PC-3 (cell line): ENCODE data around the gene VGLL1. TPM values are rescaled to one million over a fixed set of nuclear protein-coding genes. Genes with fewer than 3 reads are reported as not detected.

Experiments
- ATAC-seq: fragments of 200-7000 bp; cut with Tn5 transposase; 2 replicates; pipeline ENCODE4 v1.9.1; 2020; ENCODE audit warnings: mild to moderate bottlenecking, moderate library complexity
- BruUV-seq: library from RNA; stranded (reverse); fragments of 400-500 nt; replicated peaks from 2 replicates; lab custom pipeline; 2021; lab: Mats Ljungman, UMichigan
- CTCF ChIA-PET: fragments of 300-600 bp; sonication (Branson Sonifier 250); formaldehyde crosslinking; loops from one replicate; lab custom pipeline; 2022; ENCODE audit warnings: antibody characterized with exemption; lab: Charles Lee
- POLR2A ChIA-PET: fragments of 300-600 bp; sonication (Branson Sonifier 250); formaldehyde crosslinking; loops from one replicate; lab custom pipeline; 2022; ENCODE audit warnings: antibody characterized with exemption; ENCODE audit not compliant: unreplicated experiment; lab: Charles Lee
- DNase-seq: peaks from one replicate; pipeline ENCODE4 v3.0.0-alpha.2; 2015
- H2AFZ ChIP-seq: fragments of 300-600 bp; sonication (generic); 2 replicates; pipeline ENCODE4 v1.6.0; 2016; ENCODE audit warnings: antibody characterized with exemption, low read length
- H3F3A ChIP-seq: fragments of 300-600 bp; sonication (generic); one replicate; pipeline ENCODE4 v1.6.0; 2017; ENCODE audit warnings: antibody characterized with exemption, low read length, control low read depth, mild to moderate bottlenecking; ENCODE audit not compliant: unreplicated experiment
- H3K27ac ChIP-seq: fragments of 300-600 bp; sonication (generic); 2 replicates; pipeline ENCODE4 v1.5.1; 2016; ENCODE audit warnings: mild to moderate bottlenecking, low read length
- H3K27me3 ChIP-seq: fragments of 300-600 bp; sonication (generic); 2 replicates; pipeline ENCODE4 v1.6.1; 2016; ENCODE audit warnings: low read length, mixed read lengths
- H3K36me3 ChIP-seq: fragments of 300-600 bp; sonication (generic); 2 replicates; pipeline ENCODE4 v1.6.1; 2016; ENCODE audit warnings: low read depth, mixed run types, low read length, mixed read lengths
- H3K4me1 ChIP-seq: fragments of 300-600 bp; sonication (generic); 2 replicates; pipeline ENCODE4 v1.5.1; 2016; ENCODE audit warnings: low read length; ENCODE audit not compliant: insufficient read depth
- H3K4me2 ChIP-seq: fragments of 300-600 bp; sonication (generic); 2 replicates; pipeline ENCODE4 v1.6.0; 2016; ENCODE audit warnings: low read length
- H3K4me3 ChIP-seq: fragments of 300-600 bp; sonication (generic); 2 replicates; pipeline ENCODE4 v1.5.1; 2016; ENCODE audit warnings: mild to moderate bottlenecking, low read length, mixed read lengths
- H3K79me2 ChIP-seq: fragments of 300-600 bp; sonication (generic); 2 replicates; pipeline ENCODE4 v1.6.1; 2017; ENCODE audit warnings: low read length, mixed read lengths
- H3K9ac ChIP-seq: fragments of 300-600 bp; sonication (generic); 2 replicates; pipeline ENCODE4 v1.6.0; 2016; ENCODE audit warnings: mild to moderate bottlenecking, low read length
- H3K9me2 ChIP-seq: fragments of 300-600 bp; sonication (generic); replicated peaks from 2 replicates; pipeline ENCODE4 v1.6.1; 2016; ENCODE audit warnings: mixed run types, low read length, mixed read lengths
- H3K9me3 ChIP-seq: fragments of 300-600 bp; sonication (generic); 2 replicates; pipeline ENCODE4 v1.6.1; 2016; ENCODE audit warnings: low read length, mixed read lengths
- H4K20me1 ChIP-seq: fragments of 300-600 bp; sonication (generic); 2 replicates; pipeline ENCODE4 v1.6.1; 2016; ENCODE audit warnings: low read length, mixed read lengths
- CTCF ChIP-seq: fragments of 300-600 bp; sonication (generic); conservative IDR thresholded peaks from 2 replicates; pipeline ENCODE4 v1.5.1; 2017; ENCODE audit warnings: antibody characterized with exemption, low read depth, mild to moderate bottlenecking, low read length
- EZH2 ChIP-seq: fragments of 300-600 bp; sonication (generic); IDR thresholded peaks from one replicate; pipeline ENCODE4 v1.6.1; 2017; ENCODE audit warnings: antibody characterized with exemption, mild to moderate bottlenecking, low read length; ENCODE audit not compliant: unreplicated experiment
- EZH2phosphoT487 ChIP-seq: fragments of 300-600 bp; sonication (generic); IDR thresholded peaks from 2 replicates; pipeline ENCODE4 v1.6.1; 2018; ENCODE audit warnings: mild to moderate bottlenecking, antibody characterized with exemption, low read length, borderline replicate concordance
- intact Hi-C: fragments of 100-400 bp; cut with micrococcal nuclease; formaldehyde crosslinking; loops from 2 replicates; pipeline ENCODE4 v1.9.0; 2023
- total RNA-seq: library from RNA; depleted of rRNA; stranded (reverse); fragments of >200 nt; gene quantifications from 2 replicates; pipeline ENCODE4 v1.2.3, GENCODE V29; 2014

The VGLL1 gene
- total RNA-seq, 1 experiment from 2014 or later = 5.3 TPM

DNA sequence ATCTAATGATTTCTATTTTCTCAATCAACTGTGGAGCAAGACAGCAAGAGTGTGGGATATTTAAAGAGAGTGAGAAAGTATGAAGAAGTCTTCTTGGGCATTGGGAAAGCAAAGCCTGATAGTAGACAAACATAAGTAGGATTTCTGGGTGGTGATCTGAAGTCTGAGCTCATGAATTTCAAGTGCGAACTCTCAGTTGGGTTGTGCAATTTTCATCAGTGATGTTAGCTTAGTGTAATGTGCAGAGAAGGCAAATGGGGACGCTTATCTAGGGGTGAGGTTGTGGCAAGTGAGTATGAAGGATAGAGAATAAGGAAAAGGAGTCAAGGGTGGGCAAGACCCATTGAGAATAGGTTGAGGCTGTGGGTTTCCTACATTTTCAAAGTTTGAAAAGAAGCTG lies 23.7 kb downstream of the VGLL1 start:
- no peaks in the 10 kb centered on the region for H3K36me3 ChIP-seq
- no peaks in the 10 kb centered on the region for H4K20me1 ChIP-seq
- no peak overlapping the region for H3K27ac ChIP-seq
- ChIA-PET POLR2A (no interaction called here), CTCF (no interaction called here)
- no peak for TF ChIP-seq EZH2phosphoT487
- no peak for TF ChIP-seq CTCF
- TF ChIP-seq EZH2 = no peak
- no peak overlapping the region for H2AFZ ChIP-seq
- DNase-seq = no peak
- H3K27me3 ChIP-seq = no peaks in the 10 kb centered on the region
- no peaks in the 10 kb centered on the region for H3K9me3 ChIP-seq
- H3K9me2 ChIP-seq = no peaks in the 10 kb centered on the region
- intact Hi-C loops = no loop called here
- H3K4me3 ChIP-seq = no peak overlapping the region
- H3F3A ChIP-seq = no peaks in the 10 kb centered on the region
- H3K9ac ChIP-seq = no peak overlapping the region
- H3K4me2 ChIP-seq = no peak overlapping the region
- no TSS peak for BruUV-seq
- no peaks in the 10 kb centered on the region for H3K79me2 ChIP-seq
- H3K4me1 ChIP-seq = no peaks in the 10 kb centered on the region
- no peak for ATAC-seq

GRCh38 chrX:136572030-136572429 lies 40.0 kb downstream of the VGLL1 start:
- Histone ChIP-seq H3K4me1 (peaks cover 8% of the 10 kb centered on the region; the same call in 1 of the 2 replicates), H3K4me3 (no peak overlapping the region), H3K27ac (no peak overlapping the region), H3K4me2 (no peak overlapping the region), H2AFZ (no peak overlapping the region), H4K20me1 (no peaks in the 10 kb centered on the region), H3K79me2 (no peaks in the 10 kb centered on the region), H3K9me2 (no peaks in the 10 kb centered on the region), H3K27me3 (no peaks in the 10 kb centered on the region), H3K9ac (no peak overlapping the region), H3K9me3 (no peaks in the 10 kb centered on the region), H3F3A (no peaks in the 10 kb centered on the region), H3K36me3 (no peaks in the 10 kb centered on the region)
- TF ChIP-seq CTCF (peak; percentile 57), EZH2phosphoT487 (no peak)
- BruUV-seq = no TSS peak
- POLR2A ChIA-PET = no interaction called here
- DNase-seq = peak; percentile 43
- intact Hi-C loops = no loop called here
- CTCF ChIA-PET = interaction anchor here (0.6 to 1.9 kb wide), 2 partner anchors 46 to 123 kb away, joined by 4 read pairs; no protein-coding TSS in a partner anchor
- ATAC-seq = peak; percentile 66

DNA sequence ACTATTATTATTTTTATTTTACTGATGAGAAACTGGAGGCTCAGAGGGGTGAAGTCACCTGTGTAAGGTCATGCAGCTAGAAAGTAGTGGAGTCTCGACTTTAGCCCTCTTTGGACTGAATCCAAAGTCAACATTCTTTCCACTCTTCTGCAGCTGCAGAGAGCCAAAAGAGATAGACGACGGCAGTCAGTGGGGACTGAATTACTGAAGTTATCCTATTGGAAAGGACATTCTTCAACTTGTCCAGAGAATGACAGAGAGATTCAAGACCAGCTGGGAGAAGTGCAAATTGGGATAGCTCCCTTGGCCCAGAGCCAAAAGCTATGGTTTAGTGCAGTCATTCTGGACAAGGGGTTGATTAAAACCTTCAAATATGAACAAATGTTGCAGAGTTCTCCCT lies 42.5 kb downstream of the VGLL1 start:
- H3K79me2 ChIP-seq = no peaks in the 10 kb centered on the region
- H3K4me3 ChIP-seq = no peak overlapping the region
- no peaks in the 10 kb centered on the region for H4K20me1 ChIP-seq
- no peak overlapping the region for H3K9ac ChIP-seq
- H3K27me3 ChIP-seq = no peaks in the 10 kb centered on the region
- ATAC-seq (no peak), DNase-seq (peak; percentile 26)
- ChIA-PET POLR2A (interaction anchor here (0.5 kb wide), 1 partner anchor 78 kb away, joined by 3 read pairs; no protein-coding TSS in a partner anchor), CTCF (no interaction called here)
- H3K27ac ChIP-seq = no peak overlapping the region
- intact Hi-C loops = no loop called here
- TF ChIP-seq EZH2phosphoT487 (no peak), EZH2 (no peak), CTCF (no peak)
- H3K4me2 ChIP-seq = 0 out of 2 replicates have a peak overlapping the region, but pooled peaks have one; percentile 11
- H3K9me3 ChIP-seq = no peaks in the 10 kb centered on the region
- BruUV-seq = no TSS peak
- no peak overlapping the region for H2AFZ ChIP-seq
- H3F3A ChIP-seq = no peaks in the 10 kb centered on the region
- peaks cover 12% of the 10 kb centered on the region; the same call in 1 of the 2 replicates for H3K4me1 ChIP-seq
- no peaks in the 10 kb centered on the region for H3K9me2 ChIP-seq
- no peaks in the 10 kb centered on the region for H3K36me3 ChIP-seq
